Endothelial cell of hepatic sinusoid (primary cell): ENCODE results near the gene NCSTN.

Experiments used
- in situ Hi-C: cut with HindIII; loops from 2 replicates; pipeline ENCODE4 v1.10.0; 2017; ENCODE audit warnings: low sequenced_read_pairs

Gene NCSTN

GRCh38 chr1:160402001-160402795 is 59.0 kb downstream of the NCSTN start:
- in situ Hi-C loops: no loop called here

DNA sequence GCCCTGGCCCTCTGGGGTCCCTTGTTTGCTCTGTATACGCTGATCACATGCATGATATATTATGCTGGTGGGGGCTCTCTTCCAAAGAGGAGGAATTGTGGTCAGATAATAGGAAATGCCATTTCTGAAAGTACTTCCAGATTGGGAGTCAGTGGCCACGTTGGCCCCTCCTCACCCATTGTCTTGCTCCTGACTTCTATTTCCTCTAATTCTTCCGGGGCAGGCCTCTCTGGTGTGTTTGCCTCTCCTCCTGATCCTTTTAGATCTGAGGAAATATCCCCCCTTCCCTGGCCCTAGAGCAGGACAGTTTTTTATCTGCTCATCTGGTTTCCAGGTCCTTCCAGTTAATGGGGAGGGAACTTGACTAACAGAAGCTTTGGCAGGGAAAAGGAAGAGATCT is 60.1 kb downstream of the NCSTN start:
- in situ Hi-C loops: no loop called here

- in situ Hi-C loops: no loop called here
These were observed 60.9 kb downstream of the NCSTN start for GRCh38 chr1:160404094-160404493.

GRCh38 chr1:160405331-160405877 is 62.2 kb downstream of the NCSTN start:
- in situ Hi-C loops: no loop called here

GRCh38 chr1:160406131-160406968 is 63.2 kb downstream of the NCSTN start:
- in situ Hi-C loops: no loop called here

DNA sequence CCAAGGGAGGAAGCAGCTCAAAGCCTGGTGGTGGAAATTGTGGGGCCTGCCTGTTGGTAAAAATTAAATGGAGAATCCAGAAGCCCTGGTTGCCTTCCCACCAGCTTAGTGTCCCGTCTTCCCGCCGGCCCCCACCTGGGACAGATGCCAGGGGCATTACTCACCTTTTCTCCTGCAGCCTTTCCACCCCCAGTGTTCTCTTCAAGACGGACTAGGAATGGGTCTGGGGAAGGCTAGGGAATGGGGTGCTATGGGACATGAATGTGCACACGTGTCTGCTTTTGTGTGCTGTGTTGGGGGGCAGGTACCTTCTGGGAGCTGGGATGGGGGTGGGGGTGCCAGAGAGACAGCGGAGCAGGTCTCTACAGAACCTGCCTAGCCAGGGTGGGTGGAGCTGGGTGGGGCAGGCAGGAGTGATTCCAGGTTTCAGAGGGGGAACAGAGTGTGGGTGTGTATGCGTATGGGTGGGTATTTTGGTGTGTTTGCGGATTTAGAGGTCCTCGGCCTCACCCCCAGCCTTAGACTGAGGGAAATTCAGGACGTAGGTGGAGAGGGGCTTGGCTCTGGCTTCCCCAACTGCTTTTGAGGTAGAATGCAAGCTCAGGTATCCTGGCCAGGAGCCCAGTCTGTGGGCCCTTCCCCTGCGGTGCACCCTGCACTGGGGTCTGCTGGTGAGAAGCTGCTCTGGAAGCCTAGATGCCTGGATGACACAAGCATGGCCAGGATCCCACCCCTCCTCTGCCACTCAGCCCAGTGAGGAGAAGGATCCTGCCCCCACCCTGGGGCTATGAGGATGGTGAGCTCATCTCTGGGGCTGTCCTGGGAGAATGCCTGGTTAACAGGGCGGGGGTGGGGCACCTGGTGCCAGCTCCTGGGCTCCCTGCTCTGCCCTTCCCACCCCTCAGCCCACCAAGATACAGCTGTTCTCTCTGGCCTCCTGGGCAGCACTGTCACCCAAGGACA is 64.9 kb downstream of the NCSTN start:
- in situ Hi-C loops: no loop called here
